A549 (cell line): ENCODE data around the gene GLDC. TPM values are rescaled to one million over a fixed set of nuclear protein-coding genes. Genes with fewer than 3 reads are reported as not detected.
"Not testable (repeated sequence)": the region's sequence is repeated elsewhere in the genome, so short reads cannot be mapped to it uniquely, and the experiment has no call there.

Experiments
- ATAC-seq, 2 experiments: fragments of 200-7000 bp in 1 of 2; fragments of >200 bp in 1 of 2; cut with Nextera tagmentation in 1 of 2; cut with Tn5 transposase in 1 of 2; 3 replicates each; pipeline versions ENCODE4 v1.8.0 to v1.9.1; 2018 to 2020; ENCODE audit warnings: mild to moderate bottlenecking in 1 of 2, moderate library complexity in 1 of 2
- CTCF ChIA-PET: fragments of 300-600 bp; sonication (Branson Sonifier 250); formaldehyde crosslinking; extraction: SDS; loops from one replicate; lab custom pipeline; 2021; ENCODE audit warnings: antibody characterized with exemption, inconsistent platforms; lab: Yijun Ruan, JAX
- POLR2A ChIA-PET: fragments of 350-600 bp; formaldehyde crosslinking; extraction: SDS; loops from one replicate; lab custom pipeline; 2021; ENCODE audit warnings: antibody characterized with exemption, inconsistent platforms; lab: Yijun Ruan, JAX
- DNase-seq, 2 experiments: peaks; one replicate each; pipeline versions ENCODE4 v3.0.0 to v3.0.0-alpha.2; 2011 to 2016; ENCODE audit warnings: low read depth in 1 of 2, low spot score in 1 of 2
- FAIRE-seq: peaks from 2 replicates; lab custom pipeline; 2011; peaks lifted over from hg19 to GRCh38; lab: Jason Lieb, UNC
- H3K27ac ChIP-seq, 2 experiments: fragments of >200 bp; sonication (Bioruptor Twin); formaldehyde crosslinking; 3 replicates each; pipeline ENCODE4 v1.5.1; 2016 to 2017
- H3K4me1 ChIP-seq: fragments of >200 bp; sonication (Bioruptor Twin); formaldehyde crosslinking; 3 replicates; pipeline ENCODE4 v1.6.1; 2016
- H3K4me2 ChIP-seq: fragments of >200 bp; sonication (Bioruptor Twin); formaldehyde crosslinking; 3 replicates; pipeline ENCODE4 v1.6.1; 2016
- H3K4me3 ChIP-seq: fragments of >200 bp; sonication (Bioruptor Twin); formaldehyde crosslinking; 3 replicates; pipeline ENCODE4 v1.5.1; 2016
- H3K9me3 ChIP-seq: fragments of >200 bp; sonication (Bioruptor Twin); formaldehyde crosslinking; 3 replicates; pipeline ENCODE4 v1.6.1; 2016
- BHLHE40 ChIP-seq: IDR thresholded peaks from 2 replicates; pipeline ENCODE4 v1.6.1; 2012; ENCODE audit warnings: low read depth, low read length, inconsistent platforms
- CBX2 ChIP-seq: fragments of 200-600 bp; sonication (generic); IDR thresholded peaks from 2 replicates; pipeline ENCODE4 v1.6.1; 2016; ENCODE audit warnings: low read depth, mild to moderate bottlenecking, borderline replicate concordance
- CBX8 ChIP-seq: fragments of 200-600 bp; sonication (generic); IDR thresholded peaks from 2 replicates; pipeline ENCODE4 v1.6.1; 2016
- CEBPB ChIP-seq, 2 experiments: fragments of >200 bp in 1 of 2; sonication (Bioruptor Twin) in 1 of 2; formaldehyde crosslinking in 1 of 2; IDR thresholded peaks; 2 replicates each; pipeline ENCODE4 v1.6.1; 2012 to 2016
- CHD2 ChIP-seq: fragments of 150-350 bp; IDR thresholded peaks from 2 replicates; pipeline ENCODE4 v1.6.1; 2014; ENCODE audit warnings: low read length; ENCODE audit not compliant: partially characterized antibody
- CHD4 ChIP-seq: fragments of 200-600 bp; sonication (generic); IDR thresholded peaks from 2 replicates; pipeline ENCODE4 v1.6.1; 2016; ENCODE audit warnings: antibody characterized with exemption, mild to moderate bottlenecking, borderline replicate concordance
- FOSL2 ChIP-seq, 2 experiments: fragments of 450-650 bp in 1 of 2; fragments of >200 bp in 1 of 2; sonication (Bioruptor Twin) in 1 of 2; formaldehyde crosslinking; IDR thresholded peaks; 2 replicates each; pipeline versions ENCODE4 v1.5.0 to v1.6.1; 2016 to 2020; ENCODE audit warnings: mild to moderate bottlenecking in 1 of 2, moderate library complexity in 1 of 2
- GATA3 ChIP-seq: IDR thresholded peaks from 2 replicates; pipeline ENCODE4 v1.6.1; 2012; ENCODE audit warnings: borderline replicate concordance
- HEYL ChIP-seq: fragments of 250-450 bp; sonication (Bioruptor Pico); IDR thresholded peaks from 2 replicates; pipeline ENCODE4 v1.8.0; 2021; ENCODE audit warnings: mild to moderate bottlenecking, moderate library complexity
- JUN ChIP-seq, 2 experiments: fragments of >200 bp; sonication (Bioruptor Twin); formaldehyde crosslinking; IDR thresholded peaks; 2 replicates in 1 of 2; 3 replicates in 1 of 2; pipeline ENCODE4 v1.6.1; 2016 to 2017
- KDM1A ChIP-seq: fragments of 200-600 bp; sonication (generic); IDR thresholded peaks from 2 replicates; pipeline ENCODE4 v1.6.1; 2016; ENCODE audit warnings: low read depth, mild to moderate bottlenecking
- KDM5A ChIP-seq: fragments of 200-600 bp; sonication (generic); IDR thresholded peaks from 2 replicates; pipeline ENCODE4 v1.6.1; 2016; ENCODE audit warnings: antibody characterized with exemption, mild to moderate bottlenecking
- MAZ ChIP-seq: fragments of 150-350 bp; IDR thresholded peaks from 2 replicates; pipeline ENCODE4 v1.6.1; 2014; ENCODE audit warnings: antibody characterized with exemption, low read depth, low read length, borderline replicate concordance
- NR3C1 ChIP-seq: fragments of >200 bp; sonication (Bioruptor Twin); formaldehyde crosslinking; IDR thresholded peaks from 3 replicates; pipeline ENCODE4 v1.6.1; 2017
- RAD21 ChIP-seq, 2 experiments: fragments of >200 bp in 1 of 2; sonication (Bioruptor Twin) in 1 of 2; formaldehyde crosslinking in 1 of 2; IDR thresholded peaks in 1 of 2; conservative IDR thresholded peaks in 1 of 2; 2 replicates in 1 of 2; 3 replicates in 1 of 2; pipeline ENCODE4 v1.6.1; 2012 to 2018; ENCODE audit warnings: inconsistent platforms in 1 of 2
- RFX5 ChIP-seq: fragments of 450-650 bp; IDR thresholded peaks from 2 replicates; pipeline ENCODE4 v1.7.1; 2014; ENCODE audit warnings: antibody characterized with exemption, mild to moderate bottlenecking, moderate library complexity
- ZNF302 ChIP-seq: fragments of 250-450 bp; sonication (Bioruptor Pico); IDR thresholded peaks from 2 replicates; pipeline ENCODE4 v1.9.0; 2021; ENCODE audit warnings: inconsistent platforms, mild to moderate bottlenecking, moderate library complexity
- ZSCAN20 ChIP-seq: fragments of 250-450 bp; sonication (Bioruptor Pico); IDR thresholded peaks from 2 replicates; pipeline ENCODE4 v1.8.0; 2022; ENCODE audit warnings: mild to moderate bottlenecking, moderate library complexity
- WGBS: methylation state at CpG from one replicate; pipeline ENCODE4 v1.1.6; 2017; ENCODE audit errors: missing lambda C conversion rate; 5-methylcytosine and 5-hydroxymethylcytosine counted together
- polyA plus RNA-seq, 4 experiments: library from polyadenylated mRNA; depleted of rRNA in 3 of 4; stranded (reverse); fragments of >200 nt; fragmentation: RNase III in 1 of 4; extraction: RNeasy Plus Mini Kit Qiagen cat#74134 plus additional on column Dnase treatment in 1 of 4; gene quantifications; 2 replicates in 3 of 4; 3 replicates in 1 of 4; pipeline ENCODE4 v1.2.3, GENCODE V29; 2011 to 2017
- TF ChIP-seq, protein P1 (sequence below): IDR thresholded peaks from 2 replicates; pipeline ENCODE4 v1.6.1; 2012
- TF ChIP-seq, protein P2 (sequence below): fragments of >200 bp; sonication (Bioruptor Twin); formaldehyde crosslinking; IDR thresholded peaks from 2 replicates; pipeline ENCODE4 v1.6.1; 2016
- TF ChIP-seq, protein P3 (sequence below): fragments of 250-450 bp; sonication (Bioruptor Pico); IDR thresholded peaks from 2 replicates; pipeline ENCODE4 v1.5.0; 2020; ENCODE audit warnings: low read depth, mild to moderate bottlenecking, moderate library complexity

The GLDC gene
- polyA plus RNA-seq, 2 of the 4 experiments (the other 2 are of a cell fraction) = 16.7 to 18.8 TPM

DNA sequence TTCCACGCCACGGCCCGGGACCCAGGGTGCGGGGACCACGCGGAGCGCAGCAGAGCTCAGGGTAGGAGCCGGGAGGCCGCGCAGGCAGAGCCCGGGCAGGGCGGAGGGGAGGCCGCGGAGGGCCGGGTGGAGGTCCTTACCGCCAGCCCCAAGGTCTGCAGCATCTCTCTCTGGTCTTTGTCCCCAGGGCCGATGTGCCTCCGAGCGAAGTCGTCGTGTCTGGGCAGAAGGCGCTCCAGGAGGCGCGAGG is 499 bp downstream of the GLDC start:
- CTCF ChIA-PET = interaction anchor here (1.3 to 1.6 kb wide), 2 partner anchors 19 to 60 kb away, joined by 4 to 5 read pairs; no protein-coding TSS in a partner anchor
- peaks cover 19% of the 10 kb centered on the region; the same call in 2 of the 3 replicates for H3K4me1 ChIP-seq

DNA sequence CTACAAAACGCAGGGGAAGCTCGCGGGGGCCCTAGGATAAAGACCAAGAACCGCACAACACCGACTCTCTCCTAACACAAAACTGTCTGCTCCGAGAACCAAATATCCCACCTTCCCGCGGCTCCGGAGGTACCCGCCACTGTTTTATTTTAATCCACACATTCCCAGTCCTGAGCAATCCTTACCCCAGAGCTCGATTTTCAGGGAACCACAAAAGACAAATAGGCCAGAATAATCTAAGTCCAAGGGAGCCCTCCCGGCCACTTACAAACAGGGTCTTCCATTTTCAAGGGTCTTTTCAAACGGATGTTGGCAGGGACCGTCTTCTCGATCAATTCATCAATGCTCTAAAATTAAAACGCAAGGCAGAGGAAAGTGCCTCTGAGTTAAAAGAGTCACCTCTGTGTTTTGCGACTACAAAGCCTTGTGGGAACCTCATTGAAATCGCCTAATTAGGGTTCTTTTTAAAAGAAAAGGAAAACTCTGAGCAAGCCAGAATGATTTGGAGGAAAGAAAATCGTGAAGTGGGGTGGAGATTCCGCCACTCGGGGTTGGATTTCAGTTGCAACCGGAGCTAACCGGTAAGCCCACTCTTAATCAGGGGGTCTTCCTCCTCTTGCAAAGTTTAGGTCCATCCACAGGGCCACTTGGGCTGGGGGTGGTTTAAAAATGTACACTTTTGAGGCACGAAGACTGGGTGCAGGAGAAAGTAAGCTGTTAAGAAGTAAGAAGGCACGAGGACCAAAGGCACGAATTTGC is 1.0 kb downstream of the GLDC start:
- no peaks in the 10 kb centered on the region for H3K9me3 ChIP-seq
- H3K4me3 ChIP-seq = peak overlapping the region; percentile 80
- peak overlapping the region; percentile 70 for H3K4me2 ChIP-seq
- FAIRE-seq (no peak), ATAC-seq (no peak), DNase-seq (no peak)
- CTCF ChIA-PET = interaction anchor here (1.3 to 1.6 kb wide), 2 partner anchors 19 to 60 kb away, joined by 4 to 5 read pairs; no protein-coding TSS in a partner anchor
- 74% methylated on average over 26 of the region's 26 CpGs for WGBS
- POLR2A ChIA-PET = interaction anchor here (2.3 kb wide), 1 partner anchor 37 kb away, joined by 11 read pairs; no protein-coding TSS in a partner anchor
- peaks cover 19% of the 10 kb centered on the region; the same call in 2 of the 3 replicates for H3K4me1 ChIP-seq
- no peak for TF ChIP-seq GATA3
- TF ChIP-seq, protein P1, sequence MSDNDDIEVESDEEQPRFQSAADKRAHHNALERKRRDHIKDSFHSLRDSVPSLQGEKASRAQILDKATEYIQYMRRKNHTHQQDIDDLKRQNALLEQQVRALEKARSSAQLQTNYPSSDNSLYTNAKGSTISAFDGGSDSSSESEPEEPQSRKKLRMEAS = 0 out of 2 replicates have a peak, but pooled peaks have one; percentile 13
- TF ChIP-seq BHLHE40 = no peak
- no peak for TF ChIP-seq JUN (IDR thresholded peaks at IDR 0.05)
- TF ChIP-seq, all 56 proteins: peak for 1
- peak overlapping the region; percentile 48 to 82; a peak in 4 of 6 replicates for H3K27ac ChIP-seq

More for the DNA sequence above, 499 bp downstream of the GLDC start:
- H3K4me3 ChIP-seq = peak overlapping the region; percentile 80
- ATAC-seq (peak; percentile 13 to 49), DNase-seq (peak in 1 of 2 experiments; percentile 36)
- POLR2A ChIA-PET = interaction anchor here (2.3 kb wide), 1 partner anchor 37 kb away, joined by 11 read pairs; no protein-coding TSS in a partner anchor
- TF ChIP-seq, protein P1 = 0 out of 2 replicates have a peak, but pooled peaks have one; percentile 11
- FAIRE-seq, H3K9me3 ChIP-seq: not testable (repeated sequence)
- peak overlapping the region; percentile 70 for H3K4me2 ChIP-seq
- 30% methylated on average over 23 of the region's 24 CpGs for WGBS
- H3K27ac ChIP-seq = peak overlapping the region; percentile 48 to 82; a peak in 5 of 6 replicates

DNA sequence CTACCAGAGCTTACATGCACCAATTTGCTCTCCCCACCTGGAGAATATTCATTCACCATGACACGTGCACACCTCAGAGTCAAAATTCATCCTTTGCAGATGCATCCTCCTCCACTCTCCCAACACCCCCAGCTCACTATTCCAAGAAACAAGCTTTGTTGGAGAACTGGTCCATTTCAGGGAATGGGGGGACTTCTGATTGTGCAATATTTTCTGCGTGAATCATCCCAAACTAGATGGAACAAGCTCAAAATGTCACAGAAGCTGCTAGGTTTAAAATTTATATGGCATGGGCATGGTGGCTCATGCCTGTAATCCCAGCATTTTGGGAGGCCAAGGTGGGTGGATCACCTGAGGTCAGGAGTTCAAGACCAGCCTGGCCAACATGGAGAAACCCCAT is 3.6 kb downstream of the GLDC start:
- peaks cover 13% of the 10 kb centered on the region; the same call in 1 of the 3 replicates for H3K4me1 ChIP-seq
- WGBS = 98% methylated on average over 2 of the region's 2 CpGs
- FAIRE-seq = no peak
- no peak overlapping the region for H3K4me3 ChIP-seq
- H3K27ac ChIP-seq = no peak overlapping the region
- CTCF ChIA-PET = interaction anchor here (0.7 to 2.0 kb wide), 5 partner anchors 10 to 57 kb away, joined by 3 to 6 read pairs (median 4); no protein-coding TSS in a partner anchor
- no peak overlapping the region for H3K4me2 ChIP-seq
- no peak for ATAC-seq
- no peaks in the 10 kb centered on the region for H3K9me3 ChIP-seq
- POLR2A ChIA-PET = no interaction called here
- DNase-seq = no peak
- TF ChIP-seq CEBPB (IDR thresholded peaks at IDR 0.05) = peak; percentile 40 to 45; a peak in 1 of 4 replicates
- TF ChIP-seq ZSCAN20 (CRISPR knock-in tag) = no peak

DNA sequence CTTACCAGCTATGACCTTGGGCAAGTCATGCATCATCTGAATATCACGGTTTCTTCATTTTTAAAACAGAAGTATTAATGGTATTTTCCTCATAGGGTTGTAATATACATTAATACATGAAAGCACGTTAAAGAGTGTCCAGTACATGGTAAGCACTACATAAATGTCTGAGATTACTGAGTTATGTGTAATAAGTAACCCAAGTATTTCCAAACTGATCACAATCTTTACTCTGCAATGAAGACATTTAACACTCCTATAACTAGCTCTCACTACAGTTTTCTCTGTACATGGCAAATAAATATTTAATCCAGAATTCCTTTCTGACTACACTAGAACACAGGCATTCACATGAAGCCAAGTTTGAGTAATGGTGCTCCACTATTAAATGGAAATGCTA is 4.0 kb downstream of the GLDC start:
- no peak for ATAC-seq
- H3K4me3 ChIP-seq = no peak overlapping the region
- no peak for DNase-seq
- no peaks in the 10 kb centered on the region for H3K9me3 ChIP-seq
- H3K4me2 ChIP-seq = no peak overlapping the region
- peaks cover 13% of the 10 kb centered on the region; the same call in 1 of the 3 replicates for H3K4me1 ChIP-seq
- no peak overlapping the region for H3K27ac ChIP-seq
- POLR2A ChIA-PET = no interaction called here
- WGBS = 73% methylated on average over 2 of the region's 2 CpGs
- TF ChIP-seq KDM1A (no peak), HEYL (CRISPR knock-in tag) (no peak), GATA3 (no peak), CBX8 (no peak), MAZ (no peak), FOSL2 (IDR thresholded peaks at IDR 0.05) (no peak), FOSL2 (CRISPR knock-in tag; IDR thresholded peaks at IDR 0.05) (no peak), JUN (IDR thresholded peaks at IDR 0.05) (no peak), RAD21 (conservative IDR thresholded peaks at IDR 0.05 in 1 of 2, IDR thresholded peaks at IDR 0.05 in 1 of 2) (no peak), CHD4 (no peak), ZNF302 (CRISPR knock-in tag) (no peak), NR3C1 (no peak), KDM5A (no peak), RFX5 (no peak), CHD2 (no peak), CBX2 (no peak)
- TF ChIP-seq, protein P2, sequence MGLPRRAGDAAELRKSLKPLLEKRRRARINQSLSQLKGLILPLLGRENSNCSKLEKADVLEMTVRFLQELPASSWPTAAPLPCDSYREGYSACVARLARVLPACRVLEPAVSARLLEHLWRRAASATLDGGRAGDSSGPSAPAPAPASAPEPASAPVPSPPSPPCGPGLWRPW = no peak
- TF ChIP-seq, protein P3, sequence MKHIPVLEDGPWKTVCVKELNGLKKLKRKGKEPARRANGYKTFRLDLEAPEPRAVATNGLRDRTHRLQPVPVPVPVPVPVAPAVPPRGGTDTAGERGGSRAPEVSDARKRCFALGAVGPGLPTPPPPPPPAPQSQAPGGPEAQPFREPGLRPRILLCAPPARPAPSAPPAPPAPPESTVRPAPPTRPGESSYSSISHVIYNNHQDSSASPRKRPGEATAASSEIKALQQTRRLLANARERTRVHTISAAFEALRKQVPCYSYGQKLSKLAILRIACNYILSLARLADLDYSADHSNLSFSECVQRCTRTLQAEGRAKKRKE (CRISPR knock-in tag) = no peak
- TF ChIP-seq, protein P1 = no peak
- CTCF ChIA-PET = interaction anchor here (1.0 to 2.0 kb wide), 4 partner anchors 10 to 35 kb away, joined by 3 to 6 read pairs (median 4); no protein-coding TSS in a partner anchor
- FAIRE-seq = no peak
